T-helper 1 cell treated with Interleukin-12 subunit alpha and Interleukin-12 subunit beta and Interleukin-4 antibody, amounts not matched to agents 30 ng/mL and 1 ng/mL, for 36 hours (primary cell): ENCODE results near the gene SATB2. TPM values are rescaled to one million over a fixed set of nuclear protein-coding genes. Genes with fewer than 3 reads are reported as not detected.

Source experiments
- intact Hi-C: fragments of 100-400 bp; cut with micrococcal nuclease; formaldehyde crosslinking; loops from one replicate; pipeline ENCODE4 v1.15.1; 2024
- total RNA-seq: library from RNA; stranded (reverse); gene quantifications from 2 replicates; pipeline ENCODE4 v1.2.3, GENCODE V29; 2022

The SATB2 gene
- total RNA-seq, 1 donor from 2014 or later: 0.10 TPM

- intact Hi-C loops: no loop called here
Measured at GRCh38 chr2:199336546-199336945, 121.2 kb downstream of the SATB2 start.

GRCh38 chr2:199335502-199335901, 122.2 kb downstream of the SATB2 start:
- intact Hi-C loops: no loop called here

GRCh38 chr2:199329466-199329865, 128.3 kb downstream of the SATB2 start:
- intact Hi-C loops: no loop called here

- intact Hi-C loops: no loop called here
Measured at GRCh38 chr2:199329031-199329430, 128.7 kb downstream of the SATB2 start.

- intact Hi-C loops: no loop called here
Measured at GRCh38 chr2:199325881-199326280, 131.9 kb downstream of the SATB2 start.

- intact Hi-C loops: no loop called here
Measured at GRCh38 chr2:199322151-199322550, 135.6 kb downstream of the SATB2 start.

GRCh38 chr2:199317646-199318045, 140.1 kb downstream of the SATB2 start:
- intact Hi-C loops: no loop called here

GRCh38 chr2:199316851-199317250, 140.9 kb downstream of the SATB2 start:
- intact Hi-C loops: no loop called here

- intact Hi-C loops: no loop called here
Measured at GRCh38 chr2:199315299-199316179, 142.2 kb downstream of the SATB2 start.

- intact Hi-C loops: no loop called here
Measured at GRCh38 chr2:199312931-199313330, 144.8 kb downstream of the SATB2 start.

- intact Hi-C loops: no loop called here
Measured at GRCh38 chr2:199310771-199311585, 146.8 kb downstream of the SATB2 start.

GRCh38 chr2:199309973-199310372, 147.8 kb downstream of the SATB2 start:
- intact Hi-C loops: no loop called here

GRCh38 chr2:199309411-199309810, 148.3 kb downstream of the SATB2 start:
- intact Hi-C loops: no loop called here

GRCh38 chr2:199308567-199308966, 149.2 kb downstream of the SATB2 start:
- intact Hi-C loops: no loop called here

GRCh38 chr2:199307461-199307860, 150.3 kb downstream of the SATB2 start:
- intact Hi-C loops: no loop called here

- intact Hi-C loops: no loop called here
Measured at GRCh38 chr2:199306116-199306515, 151.6 kb downstream of the SATB2 start.

GRCh38 chr2:199303728-199304177, 154.0 kb downstream of the SATB2 start:
- intact Hi-C loops: no loop called here

GRCh38 chr2:199302851-199303250, 154.9 kb downstream of the SATB2 start:
- intact Hi-C loops: no loop called here

GRCh38 chr2:199288424-199288823, 169.3 kb downstream of the SATB2 start:
- intact Hi-C loops: no loop called here

GRCh38 chr2:199282309-199282708, 175.4 kb downstream of the SATB2 start:
- intact Hi-C loops: no loop called here

GRCh38 chr2:199279146-199279545, 178.6 kb downstream of the SATB2 start:
- intact Hi-C loops: no loop called here

GRCh38 chr2:199278099-199278498, 179.6 kb downstream of the SATB2 start:
- intact Hi-C loops: no loop called here
